GM18505 (cell line): Measurements from ENCODE around the gene FTO.

Experiments
- ATAC-seq: cut with Tn5 transposase; IDR thresholded peaks from one replicate; pipeline ENCODE4 v1.9.1; 2021; ENCODE audit not compliant: unreplicated experiment
- POLR2A ChIP-seq: IDR thresholded peaks from 4 replicates; pipeline ENCODE4 v1.6.1; 2011; ENCODE audit warnings: borderline replicate concordance; ENCODE audit not compliant: insufficient read depth, insufficient read length; ENCODE audit errors: extremely low read depth

Gene FTO

GRCh38 chr16:53998966-53999522, 295.1 kb downstream of the FTO start:
- TF ChIP-seq POLR2A, result no peak
- no peak for ATAC-seq

GRCh38 chr16:53999841-54000240, 295.9 kb downstream of the FTO start:
- no peak for TF ChIP-seq POLR2A
- no peak for ATAC-seq

GRCh38 chr16:54000361-54000760, 296.4 kb downstream of the FTO start:
- no peak for ATAC-seq
- no peak for TF ChIP-seq POLR2A

- no peak for ATAC-seq
- no peak for TF ChIP-seq POLR2A
Measured at GRCh38 chr16:54006693-54007092, 302.7 kb downstream of the FTO start.

GRCh38 chr16:54007504-54007903, 303.5 kb downstream of the FTO start:
- TF ChIP-seq POLR2A, result no peak
- ATAC-seq, result no peak

GRCh38 chr16:54009464-54010176, 305.7 kb downstream of the FTO start:
- TF ChIP-seq POLR2A, result no peak
- ATAC-seq, result no peak

GRCh38 chr16:54015147-54015546, 311.2 kb downstream of the FTO start:
- TF ChIP-seq POLR2A, result no peak
- ATAC-seq, result no peak

- TF ChIP-seq POLR2A, result no peak
- no peak for ATAC-seq
Measured at GRCh38 chr16:54022362-54022761, 318.4 kb downstream of the FTO start.

GRCh38 chr16:54026456-54026855, 322.5 kb downstream of the FTO start:
- TF ChIP-seq POLR2A, result no peak
- ATAC-seq, result no peak

GRCh38 chr16:54027062-54027461, 323.1 kb downstream of the FTO start:
- no peak for TF ChIP-seq POLR2A
- ATAC-seq, result no peak

- TF ChIP-seq POLR2A, result no peak
- ATAC-seq, result no peak
Measured at GRCh38 chr16:54027558-54027957, 323.6 kb downstream of the FTO start.

GRCh38 chr16:54027995-54028394, 324.0 kb downstream of the FTO start:
- ATAC-seq, result no peak
- TF ChIP-seq POLR2A, result no peak

GRCh38 chr16:54030451-54030850, 326.5 kb downstream of the FTO start:
- ATAC-seq, result no peak
- no peak for TF ChIP-seq POLR2A

- TF ChIP-seq POLR2A, result no peak
- ATAC-seq, result no peak
Measured at GRCh38 chr16:54031107-54031760, 327.3 kb downstream of the FTO start.
